Measurements from ENCODE around the gene SBF2. TPM values are rescaled to one million over a fixed set of nuclear protein-coding genes. Genes with fewer than 3 reads are reported as not detected.

SBF2 gene
- total RNA-seq, 2 donors from 2014 or later, result 22.8 to 23.9 TPM

- DNase-seq (ENCODE audit: low spot score), result no peak
- H3K36me3 ChIP-seq, result no peaks in the 10 kb centered on the region
- peaks cover 0 to 1% of the 10 kb centered on the region in 2 donors for H3K9me3 ChIP-seq
- H3K4me3 ChIP-seq, result no peak overlapping the region
- no peaks in the 10 kb centered on the region for H3K27me3 ChIP-seq
- TF ChIP-seq CTCF (IDR thresholded peaks at IDR 0.05), result no peak
- no peaks in the 10 kb centered on the region for H3K4me1 ChIP-seq
- H3K27ac ChIP-seq, result no peak overlapping the region
Measured at GRCh38 chr11:9875399-9875798, 418.6 kb downstream of the SBF2 start.

GRCh38 chr11:9874466-9874865 is 419.6 kb downstream of the SBF2 start:
- no peaks in the 10 kb centered on the region for H3K27me3 ChIP-seq
- DNase-seq (ENCODE audit: low spot score), result no peak
- TF ChIP-seq CTCF (IDR thresholded peaks at IDR 0.05), result no peak
- peaks cover 0 to 4% of the 10 kb centered on the region in 2 donors for H3K9me3 ChIP-seq
- no peak overlapping the region for H3K4me3 ChIP-seq
- no peaks in the 10 kb centered on the region for H3K4me1 ChIP-seq
- H3K27ac ChIP-seq, result no peak overlapping the region
- no peaks in the 10 kb centered on the region for H3K36me3 ChIP-seq

GRCh38 chr11:9868641-9869040 is 425.4 kb downstream of the SBF2 start:
- Histone ChIP-seq H3K27ac (no peak overlapping the region), H3K36me3 (no peaks in the 10 kb centered on the region), H3K4me3 (no peak overlapping the region), H3K9me3 (peaks cover 0 to 4% of the 10 kb centered on the region in 2 donors), H3K4me1 (no peaks in the 10 kb centered on the region), H3K27me3 (no peaks in the 10 kb centered on the region)
- DNase-seq (ENCODE audit: low spot score), result no peak
- no peak for TF ChIP-seq CTCF (IDR thresholded peaks at IDR 0.05)

GRCh38 chr11:9862981-9863380 is 431.0 kb downstream of the SBF2 start:
- Histone ChIP-seq H3K4me1 (no peaks in the 10 kb centered on the region), H3K4me3 (no peak overlapping the region), H3K36me3 (no peaks in the 10 kb centered on the region), H3K27ac (no peak overlapping the region), H3K9me3 (no peaks in the 10 kb centered on the region), H3K27me3 (no peaks in the 10 kb centered on the region)
- no peak for TF ChIP-seq CTCF (IDR thresholded peaks at IDR 0.05)
- no peak for DNase-seq (ENCODE audit: low spot score)

GRCh38 chr11:9861860-9862725 is 431.9 kb downstream of the SBF2 start:
- H3K4me1 ChIP-seq, result no peaks in the 10 kb centered on the region
- peak; percentile 35 to 81 for TF ChIP-seq CTCF (IDR thresholded peaks at IDR 0.05)
- no peak overlapping the region for H3K27ac ChIP-seq
- no peaks in the 10 kb centered on the region for H3K9me3 ChIP-seq
- no peak overlapping the region for H3K4me3 ChIP-seq
- no peaks in the 10 kb centered on the region for H3K27me3 ChIP-seq
- no peak for DNase-seq (ENCODE audit: low spot score)
- H3K36me3 ChIP-seq, result no peaks in the 10 kb centered on the region
